HTR-8/SVneo (cell line): Measurements from ENCODE around the gene ATP1A3.
"Not testable (repeated sequence)": the region's sequence is repeated elsewhere in the genome, so short reads cannot be mapped to it uniquely, and the experiment has no call there.

Experiments
- DNase-seq: peaks from one replicate; pipeline ENCODE4 v3.0.0; 2011; ENCODE audit warnings: low spot score, mixed read lengths; ENCODE audit not compliant: insufficient read length
- FAIRE-seq: peaks from 2 replicates; lab custom pipeline; 2011; peaks lifted over from hg19 to GRCh38; lab: Jason Lieb, UNC

ATP1A3 gene

GRCh38 chr19:42012747-42013146 is 18.7 kb upstream of the ATP1A3 start:
- not testable (repeated sequence) for FAIRE-seq

GRCh38 chr19:42010245-42011126 is 16.5 kb upstream of the ATP1A3 start:
- no peak for DNase-seq
- FAIRE-seq: no peak

More at GRCh38 chr19:42012747-42013146, 18.7 kb upstream of the ATP1A3 start:
- DNase-seq: not testable (repeated sequence)

GRCh38 chr19:42006569-42006968 is 12.5 kb upstream of the ATP1A3 start:
- DNase-seq (no peak), FAIRE-seq (no peak)

GRCh38 chr19:42005504-42005903 is 11.5 kb upstream of the ATP1A3 start:
- DNase-seq (no peak), FAIRE-seq (no peak)

DNA sequence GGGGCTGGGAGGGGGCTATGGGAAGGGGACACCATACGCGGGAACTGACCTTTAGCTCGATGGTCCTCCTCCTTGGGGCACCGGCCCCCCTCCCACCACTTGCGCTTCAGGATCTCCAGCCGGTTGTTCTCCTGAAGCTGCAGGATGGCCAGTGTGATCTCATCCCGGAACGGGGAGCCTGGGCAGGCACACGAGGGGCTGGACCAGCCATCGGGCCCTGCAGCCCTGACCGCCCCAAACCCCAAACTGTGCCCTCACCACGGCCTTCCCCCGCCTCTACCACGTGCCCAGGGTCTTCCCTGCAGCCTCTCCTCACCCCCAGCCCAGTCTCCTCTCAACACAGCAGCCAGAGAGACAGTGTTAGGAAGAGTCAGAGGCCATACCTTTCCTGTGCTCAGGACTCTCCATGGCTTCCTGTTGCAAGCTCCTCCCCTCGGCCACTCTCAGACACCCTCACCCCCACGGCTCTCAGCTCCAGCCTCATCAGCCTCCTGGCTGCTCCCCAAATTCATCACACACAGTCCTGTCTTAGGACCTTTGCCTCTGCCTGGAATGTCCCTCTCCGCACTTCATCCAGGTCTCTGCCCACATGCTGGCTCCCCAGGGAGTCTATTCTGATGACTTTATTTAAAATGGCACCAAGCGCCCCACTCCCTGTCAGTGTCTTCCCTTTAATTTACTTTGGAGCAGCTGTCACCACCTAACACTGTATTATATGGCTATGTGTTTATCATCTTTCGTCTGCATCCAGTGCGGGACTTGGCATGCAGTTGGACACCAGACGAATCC is 9.7 kb upstream of the ATP1A3 start:
- DNase-seq (no peak), FAIRE-seq (no peak)

GRCh38 chr19:41999878-42000208 is 5.8 kb upstream of the ATP1A3 start:
- FAIRE-seq (no peak), DNase-seq (no peak)

GRCh38 chr19:41999071-41999877 is 5.2 kb upstream of the ATP1A3 start:
- DNase-seq: no peak
- FAIRE-seq: no peak

- DNase-seq (peak; percentile 53), FAIRE-seq (no peak)
Measured at GRCh38 chr19:41998246-41999020, 4.4 kb upstream of the ATP1A3 start.

- no peak for FAIRE-seq
- DNase-seq: no peak
Measured at GRCh38 chr19:41997851-41998229, 3.8 kb upstream of the ATP1A3 start.

DNA sequence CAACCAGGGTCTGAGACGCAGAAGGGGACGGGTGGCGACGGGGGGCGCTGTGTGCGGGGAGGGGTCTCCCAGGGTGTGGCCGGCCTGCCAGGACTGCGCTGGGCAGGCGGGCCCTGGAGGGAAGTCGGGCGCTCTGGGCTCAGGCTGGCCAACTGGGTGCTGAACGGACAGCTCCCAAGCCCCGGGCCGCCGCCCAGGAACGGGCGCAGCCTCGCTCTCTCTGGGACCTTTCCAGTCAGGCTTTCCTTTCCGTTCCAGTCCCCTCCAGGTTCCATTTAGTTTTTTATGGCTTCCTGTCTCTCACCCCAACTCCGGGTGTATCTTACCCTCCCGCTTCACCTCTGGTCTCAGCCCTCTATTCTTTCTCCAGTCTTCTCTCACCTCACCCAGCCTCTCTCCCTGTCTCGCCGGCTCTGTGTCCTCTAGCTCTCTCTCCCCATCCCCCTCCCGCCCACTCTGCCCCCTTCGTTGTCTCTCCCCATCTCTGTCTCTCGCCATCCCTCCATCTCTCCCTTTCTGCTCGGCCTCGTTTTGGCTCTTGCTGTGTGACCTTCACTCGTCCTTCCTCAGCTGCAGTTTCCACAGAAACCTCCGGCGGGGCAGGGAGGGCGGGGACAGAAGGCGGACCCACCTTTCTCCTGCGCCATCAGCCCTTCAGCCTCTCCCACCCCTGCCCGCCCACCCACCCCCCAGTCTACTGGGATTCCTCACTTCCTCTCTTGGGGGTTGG is 3.3 kb upstream of the ATP1A3 start:
- FAIRE-seq (no peak), DNase-seq (peak; percentile 75)

- no peak for DNase-seq
- no peak for FAIRE-seq
Measured at GRCh38 chr19:41995959-41996797, 2.1 kb upstream of the ATP1A3 start.

- DNase-seq (no peak), FAIRE-seq (no peak)
Measured at GRCh38 chr19:41994994-41995958, 1.2 kb upstream of the ATP1A3 start.

DNA sequence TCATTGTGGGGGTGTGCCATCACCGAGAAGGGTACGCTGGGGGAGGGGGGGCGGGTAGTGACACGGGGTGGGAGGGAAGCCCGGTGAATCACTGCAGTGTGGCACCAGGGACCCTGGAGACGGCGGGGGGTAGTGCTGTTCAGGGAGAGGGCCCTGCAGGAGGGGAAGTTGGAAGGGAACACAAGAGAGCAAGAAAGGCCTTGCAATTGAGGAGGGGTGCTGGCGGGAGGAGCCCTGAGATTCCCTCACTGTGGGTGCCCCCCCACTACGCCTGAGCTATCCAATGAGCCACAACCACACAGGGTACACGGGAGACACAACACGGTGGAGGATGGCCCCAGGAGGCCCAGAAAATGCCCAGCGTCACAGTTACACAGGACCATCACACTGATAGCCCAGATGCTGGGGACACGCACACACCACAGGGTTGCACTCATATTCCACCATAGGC is 516 bp upstream of the ATP1A3 start:
- FAIRE-seq: no peak

GRCh38 chr19:41991925-41992569 is 2.0 kb downstream of the ATP1A3 start:
- DNase-seq, FAIRE-seq: not testable (repeated sequence)

More for the DNA sequence above, 516 bp upstream of the ATP1A3 start:
- no peak for DNase-seq

GRCh38 chr19:41991025-41991424 is 3.0 kb downstream of the ATP1A3 start:
- DNase-seq: no peak
- no peak for FAIRE-seq

GRCh38 chr19:41990615-41991014 is 3.4 kb downstream of the ATP1A3 start:
- DNase-seq (no peak), FAIRE-seq (no peak)

- DNase-seq (no peak), FAIRE-seq (no peak)
Measured at GRCh38 chr19:41990028-41990427, 4.0 kb downstream of the ATP1A3 start.
